Esophagus (tissue), 2 donors: ENCODE measurements around the gene GTSE1. TPM values are rescaled to one million over a fixed set of nuclear protein-coding genes. Genes with fewer than 3 reads are reported as not detected.

ENCODE experiments used
- H3K27ac ChIP-seq, 2 donors: one replicate each; pipeline ENCODE4 v1.5.1; 2013; ENCODE audit warnings: low read depth in 2 of 2, mild to moderate bottlenecking in 2 of 2, inconsistent platforms in 1 of 2, low read length in 1 of 2, moderate library complexity in 1 of 2
- H3K27me3 ChIP-seq, 2 donors: one replicate each; pipeline ENCODE4 v1.6.1; 2013; ENCODE audit warnings: low read length in 2 of 2, control low read depth in 1 of 2, mild to moderate bottlenecking in 1 of 2; ENCODE audit not compliant: insufficient read depth in 2 of 2, control insufficient read depth in 1 of 2
- H3K36me3 ChIP-seq, 2 donors: one replicate each; pipeline ENCODE4 v1.6.1; 2013; ENCODE audit warnings: low read length in 1 of 2; ENCODE audit not compliant: control insufficient read depth in 2 of 2, insufficient read depth in 2 of 2
- H3K4me1 ChIP-seq, 2 donors: one replicate each; pipeline ENCODE4 v1.6.1; 2013; ENCODE audit warnings: low read length in 1 of 2; ENCODE audit not compliant: control insufficient read depth in 2 of 2, insufficient read depth in 2 of 2
- H3K4me3 ChIP-seq, 2 donors: one replicate each; pipeline ENCODE4 v1.5.1; 2013; ENCODE audit warnings: low read length in 2 of 2, mild to moderate bottlenecking in 2 of 2, low read depth in 1 of 2, moderate library complexity in 1 of 2
- H3K9me3 ChIP-seq, 2 donors: one replicate each; pipeline ENCODE4 v1.6.1; 2013; ENCODE audit warnings: mild to moderate bottlenecking in 2 of 2, low read depth in 1 of 2, low read length in 1 of 2, moderate library complexity in 1 of 2; ENCODE audit not compliant: control insufficient read depth in 2 of 2, insufficient read depth in 1 of 2
- WGBS, 2 donors: extraction: QIAGEN DNeasy Blood & Tissue Kit; methylation state at CpG; one replicate each; pipeline ENCODE4 v1.1.7; 2013; 5-methylcytosine and 5-hydroxymethylcytosine counted together
- polyA plus RNA-seq, 2 donors: library from polyadenylated mRNA; stranded (reverse); fragments of 200-250 nt; gene quantifications; one replicate each; pipeline ENCODE4 v1.2.3, GENCODE V29; 2013
- donor health status: healthy with polysubstance abuse.
- donor health status: Bipolar disorder and iron deficiency.

The GTSE1 gene
- polyA plus RNA-seq, 2 donors: 5.0 to 7.4 TPM

- Histone ChIP-seq H3K4me1 (peaks cover 0 to 3% of the 10 kb centered on the region in 2 donors), H3K9me3 (no peaks in the 10 kb centered on the region), H3K27me3 (no peaks in the 10 kb centered on the region), H3K36me3 (peaks cover 0 to 27% of the 10 kb centered on the region in 2 donors), H3K4me3 (no peak overlapping the region), H3K27ac (no peak overlapping the region)
- 91 to 94% methylated on average over 12 of the region's 12 CpGs for WGBS, 2 donors
Measured at GRCh38 chr22:46273432-46274148, 23.1 kb upstream of the GTSE1 start.

GRCh38 chr22:46274381-46274780 is 22.3 kb upstream of the GTSE1 start:
- peaks cover 4 to 35% of the 10 kb centered on the region in 2 donors for H3K36me3 ChIP-seq
- no peak overlapping the region for H3K4me3 ChIP-seq
- H3K4me1 ChIP-seq: no peaks in the 10 kb centered on the region
- H3K27me3 ChIP-seq: no peaks in the 10 kb centered on the region
- WGBS, 2 donors: 92 to 97% methylated on average over 8 of the region's 8 CpGs
- no peak overlapping the region for H3K27ac ChIP-seq
- no peaks in the 10 kb centered on the region for H3K9me3 ChIP-seq

GRCh38 chr22:46275455-46276122 is 21.1 kb upstream of the GTSE1 start:
- WGBS, 2 donors: 71 to 79% methylated on average over 3 of the region's 3 CpGs
- no peak overlapping the region for H3K27ac ChIP-seq
- H3K4me1 ChIP-seq: peaks cover 0 to 9% of the 10 kb centered on the region in 2 donors
- peaks cover 10 to 45% of the 10 kb centered on the region in 2 donors for H3K36me3 ChIP-seq
- H3K4me3 ChIP-seq: no peak overlapping the region
- no peaks in the 10 kb centered on the region for H3K27me3 ChIP-seq
- H3K9me3 ChIP-seq: no peaks in the 10 kb centered on the region

GRCh38 chr22:46276563-46276962 is 20.1 kb upstream of the GTSE1 start:
- H3K27ac ChIP-seq: no peak overlapping the region
- WGBS, 2 donors: 91 to 97% methylated on average over 7 of the region's 7 CpGs

GRCh38 chr22:46278656-46279645 is 17.7 kb upstream of the GTSE1 start:
- Histone ChIP-seq H3K36me3 (peaks cover 10 to 51% of the 10 kb centered on the region in 2 donors), H3K27me3 (no peaks in the 10 kb centered on the region), H3K4me1 (peaks cover 0 to 9% of the 10 kb centered on the region in 2 donors), H3K4me3 (no peak overlapping the region), H3K27ac (no peak overlapping the region), H3K9me3 (no peaks in the 10 kb centered on the region)
- WGBS, 2 donors: 88 to 93% methylated on average over 22 of the region's 22 CpGs

More at GRCh38 chr22:46276563-46276962, 20.1 kb upstream of the GTSE1 start:
- Histone ChIP-seq H3K36me3 (peaks cover 10 to 52% of the 10 kb centered on the region in 2 donors), H3K4me3 (no peak overlapping the region), H3K9me3 (no peaks in the 10 kb centered on the region), H3K27me3 (no peaks in the 10 kb centered on the region), H3K4me1 (peaks cover 0 to 9% of the 10 kb centered on the region in 2 donors)

GRCh38 chr22:46280063-46280817 is 16.4 kb upstream of the GTSE1 start:
- Histone ChIP-seq H3K4me3 (no peak overlapping the region), H3K4me1 (peaks cover 0 to 9% of the 10 kb centered on the region in 2 donors), H3K27ac (no peak overlapping the region), H3K27me3 (no peaks in the 10 kb centered on the region), H3K36me3 (peaks cover 13 to 58% of the 10 kb centered on the region in 2 donors), H3K9me3 (no peaks in the 10 kb centered on the region)
- 64 to 74% methylated on average over 12 of the region's 12 CpGs for WGBS, 2 donors

- H3K9me3 ChIP-seq: no peaks in the 10 kb centered on the region
- H3K27ac ChIP-seq: no peak overlapping the region
- H3K4me3 ChIP-seq: no peak overlapping the region
- no peaks in the 10 kb centered on the region for H3K27me3 ChIP-seq
- peaks cover 0 to 9% of the 10 kb centered on the region in 2 donors for H3K4me1 ChIP-seq
- peaks cover 13 to 57% of the 10 kb centered on the region in 2 donors for H3K36me3 ChIP-seq
- 79% methylated on average over 19 of the region's 19 CpGs for WGBS, 2 donors
Measured at GRCh38 chr22:46280999-46281623, 15.6 kb upstream of the GTSE1 start.

GRCh38 chr22:46281866-46282678 is 14.6 kb upstream of the GTSE1 start:
- no peak overlapping the region for H3K4me3 ChIP-seq
- no peaks in the 10 kb centered on the region for H3K9me3 ChIP-seq
- peaks cover 13 to 62% of the 10 kb centered on the region in 2 donors for H3K36me3 ChIP-seq
- H3K4me1 ChIP-seq: peaks cover 0 to 9% of the 10 kb centered on the region in 2 donors
- H3K27me3 ChIP-seq: no peaks in the 10 kb centered on the region
- WGBS, 2 donors: 95 to 97% methylated on average over 13 of the region's 13 CpGs
- no peak overlapping the region for H3K27ac ChIP-seq
